Calu3 (cell line): Measurements from ENCODE around the gene UBR7. TPM values are rescaled to one million over a fixed set of nuclear protein-coding genes. Genes with fewer than 3 reads are reported as not detected.
A peak's percentile ranks its signal among the peaks of the same experiment; 100 is the strongest.

Source experiments
- BruUV-seq: library from RNA; stranded (reverse); fragments of 400-500 nt; replicated peaks from 2 replicates; lab custom pipeline; 2021; lab: Mats Ljungman, UMichigan
- CTCF ChIA-PET: fragments of 300-600 bp; sonication (Branson Sonifier 250); formaldehyde crosslinking; loops from one replicate; lab custom pipeline; 2022; ENCODE audit warnings: antibody characterized with exemption; lab: Charles Lee
- DNase-seq: peaks from one replicate; pipeline ENCODE4 v3.0.0; 2022
- H3K27ac Mint-ChIP-seq: one replicate; pipeline ENCODE4 v1.8.0; 2022; ENCODE audit warnings: mixed read lengths; ENCODE audit not compliant: unreplicated experiment
- H3K27me3 Mint-ChIP-seq: one replicate; pipeline ENCODE4 v1.8.0; 2022; ENCODE audit warnings: mixed read lengths; ENCODE audit not compliant: unreplicated experiment
- H3K36me3 Mint-ChIP-seq: one replicate; pipeline ENCODE4 v1.8.0; 2022; ENCODE audit warnings: mild to moderate bottlenecking, moderate library complexity, mixed read lengths; ENCODE audit not compliant: insufficient read depth, unreplicated experiment
- H3K4me1 Mint-ChIP-seq: one replicate; pipeline ENCODE4 v1.8.0; 2022; ENCODE audit warnings: mild to moderate bottlenecking, low read depth, mixed read lengths; ENCODE audit not compliant: unreplicated experiment
- H3K4me3 Mint-ChIP-seq: one replicate; pipeline ENCODE4 v1.8.0; 2022; ENCODE audit warnings: mild to moderate bottlenecking, low read depth, moderate library complexity, mixed read lengths; ENCODE audit not compliant: unreplicated experiment
- H3K9me3 Mint-ChIP-seq: one replicate; pipeline ENCODE4 v1.8.0; 2022; ENCODE audit warnings: low read depth, mixed read lengths; ENCODE audit not compliant: unreplicated experiment
- intact Hi-C: fragments of 100-400 bp; cut with micrococcal nuclease; formaldehyde crosslinking; loops from one replicate; pipeline ENCODE4 v1.10.0; 2022; ENCODE audit not compliant: unreplicated experiment
- total RNA-seq: library from RNA; stranded (reverse); gene quantifications from 2 replicates; pipeline ENCODE4 v1.2.3, GENCODE V29; 2022
- TF ChIP-seq, protein P1 (sequence below): fragments of 200-600 bp; IDR thresholded peaks from one replicate; pipeline ENCODE4 v1.8.0; 2022; ENCODE audit warnings: antibody characterized with exemption; ENCODE audit not compliant: unreplicated experiment

The UBR7 gene
- total RNA-seq, 1 experiment from 2014 or later = 20.3 TPM

DNA sequence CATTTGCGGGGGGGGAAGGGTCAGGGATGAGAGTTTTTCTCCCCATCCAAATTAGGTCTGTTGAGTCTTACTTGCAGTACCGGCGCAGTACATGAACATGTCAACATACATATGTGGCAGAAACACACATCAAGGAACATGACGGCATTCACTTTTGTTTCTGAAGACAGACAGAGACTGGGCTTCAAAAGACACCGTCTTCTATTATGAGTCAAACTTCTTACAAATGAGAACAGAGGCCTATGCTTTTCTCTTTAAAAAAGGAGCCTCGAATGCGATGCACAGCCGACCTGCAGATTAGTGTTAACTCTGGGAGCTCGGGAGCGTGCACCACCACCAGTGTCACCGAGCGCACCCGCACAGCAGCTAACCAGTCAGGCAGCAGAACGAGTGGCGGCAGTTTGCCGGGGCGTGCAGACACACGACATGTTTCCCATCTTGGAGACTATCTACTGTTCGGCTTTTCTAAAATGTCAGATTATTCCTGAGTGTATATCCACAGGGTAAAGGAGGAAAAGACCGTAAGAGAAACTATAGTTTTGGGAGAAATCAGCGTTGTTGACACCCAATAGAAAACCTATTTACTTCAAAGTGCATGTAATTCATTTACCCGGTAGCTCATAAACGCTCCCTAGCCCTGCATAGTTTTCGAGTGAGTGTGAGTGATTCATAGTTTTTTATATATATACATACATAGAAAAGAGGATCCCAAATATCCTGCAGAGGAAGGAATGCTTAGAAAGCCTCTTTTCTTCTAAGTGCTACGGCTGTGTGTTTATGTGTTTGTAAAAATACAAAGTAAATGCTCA, 33.0 kb downstream of the UBR7 start:
- peak overlapping the region; percentile 40 for H3K4me3 Mint-ChIP-seq
- no TSS peak for BruUV-seq
- H3K36me3 Mint-ChIP-seq = peaks cover 6% of the 10 kb centered on the region
- no peaks in the 10 kb centered on the region for H3K27me3 Mint-ChIP-seq
- intact Hi-C loops = loop anchor here (10.0 kb wide), 1 partner anchor 235 kb away; no protein-coding TSS in a partner anchor
- CTCF ChIA-PET = interaction anchor here (0.7 to 1.2 kb wide), 2 partner anchors 32 to 96 kb away, joined by 3 read pairs; partner anchors contain the start of gene UBR7
- peak; percentile 69 for DNase-seq
- peak overlapping the region; percentile 60 for H3K27ac Mint-ChIP-seq
- no peaks in the 10 kb centered on the region for H3K9me3 Mint-ChIP-seq
- H3K4me1 Mint-ChIP-seq = peaks cover under 1% of the 10 kb centered on the region
- TF ChIP-seq, protein P1, sequence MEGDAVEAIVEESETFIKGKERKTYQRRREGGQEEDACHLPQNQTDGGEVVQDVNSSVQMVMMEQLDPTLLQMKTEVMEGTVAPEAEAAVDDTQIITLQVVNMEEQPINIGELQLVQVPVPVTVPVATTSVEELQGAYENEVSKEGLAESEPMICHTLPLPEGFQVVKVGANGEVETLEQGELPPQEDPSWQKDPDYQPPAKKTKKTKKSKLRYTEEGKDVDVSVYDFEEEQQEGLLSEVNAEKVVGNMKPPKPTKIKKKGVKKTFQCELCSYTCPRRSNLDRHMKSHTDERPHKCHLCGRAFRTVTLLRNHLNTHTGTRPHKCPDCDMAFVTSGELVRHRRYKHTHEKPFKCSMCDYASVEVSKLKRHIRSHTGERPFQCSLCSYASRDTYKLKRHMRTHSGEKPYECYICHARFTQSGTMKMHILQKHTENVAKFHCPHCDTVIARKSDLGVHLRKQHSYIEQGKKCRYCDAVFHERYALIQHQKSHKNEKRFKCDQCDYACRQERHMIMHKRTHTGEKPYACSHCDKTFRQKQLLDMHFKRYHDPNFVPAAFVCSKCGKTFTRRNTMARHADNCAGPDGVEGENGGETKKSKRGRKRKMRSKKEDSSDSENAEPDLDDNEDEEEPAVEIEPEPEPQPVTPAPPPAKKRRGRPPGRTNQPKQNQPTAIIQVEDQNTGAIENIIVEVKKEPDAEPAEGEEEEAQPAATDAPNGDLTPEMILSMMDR = no peak

DNA sequence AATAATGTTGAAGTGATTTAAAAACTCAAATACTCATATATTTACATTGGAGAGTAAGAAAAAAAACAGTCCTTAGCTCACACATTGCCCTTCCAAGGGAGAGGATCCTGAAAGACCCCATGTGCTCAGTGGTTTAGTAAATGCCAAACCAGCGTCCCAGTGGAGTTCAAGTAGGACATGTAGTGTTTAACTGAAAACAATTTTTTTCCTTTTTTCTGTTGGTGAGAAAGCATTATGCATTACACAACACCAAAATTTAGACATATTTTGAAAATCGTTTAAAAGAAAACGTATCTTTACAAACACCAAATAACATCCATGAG, 33.6 kb downstream of the UBR7 start:
- no TSS peak for BruUV-seq
- intact Hi-C loops = no loop called here
- CTCF ChIA-PET = interaction anchor here (0.7 to 1.2 kb wide), 2 partner anchors 33 to 95 kb away, joined by 3 read pairs; partner anchors contain the start of gene UBR7
- H3K4me3 Mint-ChIP-seq = peak overlapping the region; percentile 40
- no peak for DNase-seq
- H3K9me3 Mint-ChIP-seq = no peaks in the 10 kb centered on the region
- TF ChIP-seq, protein P1 = no peak
- no peaks in the 10 kb centered on the region for H3K4me1 Mint-ChIP-seq
- H3K27me3 Mint-ChIP-seq = no peaks in the 10 kb centered on the region
- no peak overlapping the region for H3K27ac Mint-ChIP-seq
- H3K36me3 Mint-ChIP-seq = peaks cover 12% of the 10 kb centered on the region

DNA sequence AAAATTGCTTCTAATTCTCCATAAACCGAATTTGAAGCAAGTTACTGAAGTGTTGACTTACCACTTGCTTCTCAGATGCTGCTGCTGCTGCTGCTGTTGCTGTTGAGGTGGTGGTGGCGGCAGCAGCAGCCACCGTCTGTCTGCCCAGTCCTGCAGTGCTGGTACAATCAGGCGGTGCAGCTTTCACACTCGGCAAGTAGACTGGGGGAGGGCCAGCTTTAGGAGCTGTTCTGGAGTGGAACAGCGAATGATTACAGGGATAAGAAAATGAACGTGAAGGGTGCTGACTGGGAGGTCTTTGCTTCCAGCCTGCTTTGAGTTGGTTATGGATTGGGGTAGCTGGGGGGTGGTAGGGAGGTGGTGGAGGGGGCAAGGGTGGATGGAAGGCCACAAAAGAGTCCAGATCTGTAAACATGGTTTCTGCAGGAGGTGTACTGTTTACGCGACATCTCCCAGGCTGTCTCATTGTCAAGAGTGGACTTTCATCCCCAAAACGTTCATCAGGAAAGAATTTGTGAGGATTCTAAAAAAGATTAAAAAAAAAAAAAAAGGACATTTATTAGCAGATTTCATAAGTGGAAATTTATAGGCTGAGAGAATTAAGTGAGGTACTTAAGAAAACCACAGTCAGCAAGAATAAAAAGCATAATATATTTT, 38.8 kb downstream of the UBR7 start:
- no TSS peak for BruUV-seq
- H3K4me1 Mint-ChIP-seq = no peaks in the 10 kb centered on the region
- H3K27me3 Mint-ChIP-seq = no peaks in the 10 kb centered on the region
- H3K36me3 Mint-ChIP-seq = peaks cover 26% of the 10 kb centered on the region
- H3K4me3 Mint-ChIP-seq = no peak overlapping the region
- DNase-seq = no peak
- intact Hi-C loops = no loop called here
- no peak overlapping the region for H3K27ac Mint-ChIP-seq
- H3K9me3 Mint-ChIP-seq = no peaks in the 10 kb centered on the region
- TF ChIP-seq, protein P1 = no peak
- CTCF ChIA-PET = no interaction called here

DNA sequence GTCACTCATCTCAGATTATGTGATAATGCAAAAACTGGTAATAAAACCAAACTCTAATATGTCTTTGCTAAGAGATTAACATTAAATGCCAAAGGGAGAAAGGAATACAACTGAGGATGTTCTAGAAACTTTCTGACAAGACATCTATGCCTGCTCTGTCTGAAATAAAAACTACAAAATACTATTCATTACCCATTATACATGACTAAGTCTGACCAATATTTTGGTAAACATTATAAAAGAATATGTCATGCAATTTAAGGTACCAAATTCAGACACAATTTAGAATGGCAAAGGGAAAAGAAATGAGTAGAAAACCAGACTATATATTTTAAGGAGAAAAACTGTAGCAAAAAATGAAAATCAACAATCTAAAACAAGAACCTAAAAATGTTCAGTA, 39.5 kb downstream of the UBR7 start:
- TF ChIP-seq, protein P1 = no peak
- H3K4me1 Mint-ChIP-seq = no peaks in the 10 kb centered on the region
- H3K4me3 Mint-ChIP-seq = no peak overlapping the region
- no peaks in the 10 kb centered on the region for H3K27me3 Mint-ChIP-seq
- no peaks in the 10 kb centered on the region for H3K9me3 Mint-ChIP-seq
- no peak overlapping the region for H3K27ac Mint-ChIP-seq
- CTCF ChIA-PET = no interaction called here
- intact Hi-C loops = no loop called here
- BruUV-seq = no TSS peak
- H3K36me3 Mint-ChIP-seq = peaks cover 26% of the 10 kb centered on the region
- DNase-seq = no peak
